Caco-2 (cell line): ENCODE data around the gene SIN3B. TPM values are rescaled to one million over a fixed set of nuclear protein-coding genes. Genes with fewer than 3 reads are reported as not detected.

ENCODE experiments used
- BruUV-seq: library from RNA; stranded (reverse); fragments of 400-500 nt; replicated peaks from 2 replicates; lab custom pipeline; 2021; lab: Mats Ljungman, UMichigan
- CTCF ChIA-PET: fragments of 300-600 bp; sonication (Branson Sonifier 250); formaldehyde crosslinking; loops from one replicate; lab custom pipeline; 2022; ENCODE audit warnings: antibody characterized with exemption; lab: Charles Lee
- POLR2A ChIA-PET: fragments of 300-600 bp; sonication (Branson Sonifier 250); formaldehyde crosslinking; loops from one replicate; lab custom pipeline; 2022; ENCODE audit warnings: antibody characterized with exemption; lab: Charles Lee
- DNase-seq, 2 experiments: peaks; one replicate each; pipeline versions ENCODE4 v3.0.0 to v3.0.0-alpha.2; 2020 to 2022
- H3K27me3 ChIP-seq: replicated peaks from 2 replicates; pipeline ENCODE4 v1.6.0; 2011; ENCODE audit warnings: low read length; ENCODE audit not compliant: control insufficient read depth, insufficient read depth
- H3K36me3 ChIP-seq: 2 replicates; pipeline ENCODE4 v1.5.1; 2011; ENCODE audit warnings: low read length; ENCODE audit not compliant: control insufficient read depth, insufficient read depth
- H3K4me1 ChIP-seq: fragments of 250-450 bp; sonication (Bioruptor Pico); 2 replicates; pipeline ENCODE4 v1.5.1; 2020; ENCODE audit warnings: mild to moderate bottlenecking
- H3K4me3 ChIP-seq: 2 replicates; pipeline ENCODE4 v1.5.1; 2011; ENCODE audit warnings: low read depth, mild to moderate bottlenecking, control low read depth, low read length
- H3K9me3 ChIP-seq: fragments of 250-450 bp; sonication (Bioruptor Pico); 2 replicates; pipeline ENCODE4 v1.5.1; 2020; ENCODE audit warnings: mild to moderate bottlenecking, moderate library complexity
- H3K27ac Mint-ChIP-seq: one replicate; pipeline ENCODE4 v1.8.0; 2022; ENCODE audit warnings: mixed read lengths; ENCODE audit not compliant: unreplicated experiment
- H3K27me3 Mint-ChIP-seq: one replicate; pipeline ENCODE4 v1.8.0; 2022; ENCODE audit warnings: mixed read lengths; ENCODE audit not compliant: insufficient read depth, unreplicated experiment
- H3K36me3 Mint-ChIP-seq: one replicate; pipeline ENCODE4 v1.8.0; 2022; ENCODE audit warnings: mild to moderate bottlenecking, mixed read lengths; ENCODE audit not compliant: insufficient read depth, unreplicated experiment
- H3K4me1 Mint-ChIP-seq: one replicate; pipeline ENCODE4 v1.8.0; 2022; ENCODE audit warnings: low read depth, mixed read lengths; ENCODE audit not compliant: unreplicated experiment
- H3K4me3 Mint-ChIP-seq: one replicate; pipeline ENCODE4 v1.8.0; 2022; ENCODE audit warnings: mild to moderate bottlenecking, moderate library complexity, mixed read lengths; ENCODE audit not compliant: unreplicated experiment
- H3K9me3 Mint-ChIP-seq: one replicate; pipeline ENCODE4 v1.8.0; 2022; ENCODE audit warnings: mixed read lengths; ENCODE audit not compliant: unreplicated experiment
- intact Hi-C: fragments of 100-400 bp; cut with micrococcal nuclease; formaldehyde crosslinking; loops from one replicate; pipeline ENCODE4 v1.10.0; 2022; ENCODE audit not compliant: unreplicated experiment
- total RNA-seq: library from RNA; stranded (reverse); gene quantifications from 2 replicates; pipeline ENCODE4 v1.2.3, GENCODE V29; 2022
- TF ChIP-seq, protein P1 (sequence below), 2 experiments: fragments of 200-600 bp in 1 of 2; IDR thresholded peaks; 1 replicate in 1 of 2; 2 replicates in 1 of 2; pipeline versions ENCODE4 v1.5.1 to v1.8.0; 2011 to 2022; ENCODE audit warnings: antibody characterized with exemption in 1 of 2, control low read depth in 1 of 2, inconsistent platforms in 1 of 2, low read depth in 1 of 2, low read length in 1 of 2, mild to moderate bottlenecking in 1 of 2, moderate library complexity in 1 of 2; ENCODE audit not compliant: insufficient read depth in 1 of 2, severe bottlenecking in 1 of 2, unreplicated experiment in 1 of 2

The SIN3B gene
- total RNA-seq, 1 experiment from 2014 or later = 56.9 TPM

DNA sequence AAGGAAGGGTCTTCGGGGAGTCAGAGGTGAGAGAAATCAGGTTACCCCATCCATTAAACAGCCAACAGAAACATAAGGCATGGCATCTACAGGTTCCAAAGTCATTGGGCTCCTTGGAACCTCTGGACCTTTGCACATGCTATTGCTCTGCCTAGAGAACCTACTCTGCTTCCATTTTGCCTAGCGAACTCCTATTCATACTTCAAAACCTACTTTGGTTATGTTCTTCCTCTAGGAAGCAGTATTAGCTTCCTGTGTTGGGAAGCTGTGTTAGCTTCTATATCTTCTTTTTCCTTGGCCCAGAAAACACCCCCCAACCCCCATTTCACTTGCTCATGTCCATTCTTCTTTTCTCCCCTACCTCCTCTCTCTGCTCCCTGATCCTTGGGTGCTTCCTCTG lies 99.2 kb downstream of the SIN3B start:
- Histone ChIP-seq H3K4me3 (no peak overlapping the region), H3K36me3 (no peaks in the 10 kb centered on the region), H3K4me1 (no peaks in the 10 kb centered on the region), H3K9me3 (peaks cover 6% of the 10 kb centered on the region; the same call in 1 of the 2 replicates), H3K27me3 (no peaks in the 10 kb centered on the region)
- Mint-ChIP-seq H3K36me3 (no peaks in the 10 kb centered on the region), H3K27me3 (no peaks in the 10 kb centered on the region), H3K4me3 (no peak overlapping the region), H3K27ac (no peak overlapping the region), H3K9me3 (peaks cover 30% of the 10 kb centered on the region), H3K4me1 (no peaks in the 10 kb centered on the region)
- DNase-seq = no peak
- POLR2A ChIA-PET = no interaction called here
- TF ChIP-seq, protein P1, sequence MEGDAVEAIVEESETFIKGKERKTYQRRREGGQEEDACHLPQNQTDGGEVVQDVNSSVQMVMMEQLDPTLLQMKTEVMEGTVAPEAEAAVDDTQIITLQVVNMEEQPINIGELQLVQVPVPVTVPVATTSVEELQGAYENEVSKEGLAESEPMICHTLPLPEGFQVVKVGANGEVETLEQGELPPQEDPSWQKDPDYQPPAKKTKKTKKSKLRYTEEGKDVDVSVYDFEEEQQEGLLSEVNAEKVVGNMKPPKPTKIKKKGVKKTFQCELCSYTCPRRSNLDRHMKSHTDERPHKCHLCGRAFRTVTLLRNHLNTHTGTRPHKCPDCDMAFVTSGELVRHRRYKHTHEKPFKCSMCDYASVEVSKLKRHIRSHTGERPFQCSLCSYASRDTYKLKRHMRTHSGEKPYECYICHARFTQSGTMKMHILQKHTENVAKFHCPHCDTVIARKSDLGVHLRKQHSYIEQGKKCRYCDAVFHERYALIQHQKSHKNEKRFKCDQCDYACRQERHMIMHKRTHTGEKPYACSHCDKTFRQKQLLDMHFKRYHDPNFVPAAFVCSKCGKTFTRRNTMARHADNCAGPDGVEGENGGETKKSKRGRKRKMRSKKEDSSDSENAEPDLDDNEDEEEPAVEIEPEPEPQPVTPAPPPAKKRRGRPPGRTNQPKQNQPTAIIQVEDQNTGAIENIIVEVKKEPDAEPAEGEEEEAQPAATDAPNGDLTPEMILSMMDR (IDR thresholded peaks at IDR 0.05; ENCODE audit: insufficient read depth in 1 of 2, low read depth in 1 of 2, low read length in 1 of 2, severe bottlenecking in 1 of 2, unreplicated experiment in 1 of 2) = no peak
- intact Hi-C loops = no loop called here
- no TSS peak for BruUV-seq
- CTCF ChIA-PET = no interaction called here

- no peak for DNase-seq
- ChIA-PET CTCF (no interaction called here), POLR2A (no interaction called here)
- no TSS peak for BruUV-seq
- Mint-ChIP-seq H3K36me3 (no peaks in the 10 kb centered on the region), H3K9me3 (peaks cover 36% of the 10 kb centered on the region), H3K27me3 (no peaks in the 10 kb centered on the region), H3K4me1 (no peaks in the 10 kb centered on the region), H3K27ac (no peak overlapping the region), H3K4me3 (no peak overlapping the region)
- Histone ChIP-seq H3K9me3 (peaks cover 6% of the 10 kb centered on the region; the same call in 1 of the 2 replicates), H3K27me3 (no peaks in the 10 kb centered on the region), H3K4me1 (no peaks in the 10 kb centered on the region), H3K4me3 (no peak overlapping the region), H3K36me3 (no peaks in the 10 kb centered on the region)
- TF ChIP-seq, protein P1 (IDR thresholded peaks at IDR 0.05; ENCODE audit: insufficient read depth in 1 of 2, low read depth in 1 of 2, low read length in 1 of 2, severe bottlenecking in 1 of 2, unreplicated experiment in 1 of 2) = no peak
- intact Hi-C loops = no loop called here
Measured at GRCh38 chr19:16928916-16929315, 99.7 kb downstream of the SIN3B start.

Other genes with a start within 250 kb of the SIN3B start
- 11.4 and 11.6 TPM in 2 replicates for gene MED26, start 201.2 kb upstream of the SIN3B start, total RNA-seq
- gene SMIM7, start 169.3 kb upstream of the SIN3B start, total RNA-seq = 65.3 and 74.4 TPM in 2 replicates
- gene TMEM38A, start 168.3 kb upstream of the SIN3B start, total RNA-seq = 3.8 and 4.5 TPM in 2 replicates
- gene NWD1, start 109.6 kb upstream of the SIN3B start, total RNA-seq = not detected in 2 replicates
- gene F2RL3, start 59.6 kb downstream of the SIN3B start, total RNA-seq = not detected in 2 replicates
- gene CPAMD8, start 197.4 kb downstream of the SIN3B start, total RNA-seq = 1.1 and 1.3 TPM in 2 replicates
- gene HAUS8, start 246.1 kb downstream of the SIN3B start, total RNA-seq = 24.4 and 30.6 TPM in 2 replicates
- 47.6 and 52.8 TPM in 2 replicates for gene MYO9B, start 246.4 kb downstream of the SIN3B start, total RNA-seq